Breast epithelium (tissue), 3 donors: ENCODE measurements around the gene NPHP4.

Source experiments
- POLR2A ChIP-seq: fragments of 450-650 bp; IDR thresholded peaks from one replicate; pipeline ENCODE4 v1.6.1; 2016; ENCODE audit warnings: antibody characterized with exemption, mild to moderate bottlenecking, moderate library complexity
- TF ChIP-seq, protein P1 (sequence below), 3 donors: fragments of 450-650 bp; IDR thresholded peaks; one replicate each; pipeline ENCODE4 v1.5.1; 2016 to 2017; ENCODE audit warnings: antibody characterized with exemption in 3 of 3, mild to moderate bottlenecking in 3 of 3, moderate library complexity in 3 of 3

- TF ChIP-seq, protein P1, sequence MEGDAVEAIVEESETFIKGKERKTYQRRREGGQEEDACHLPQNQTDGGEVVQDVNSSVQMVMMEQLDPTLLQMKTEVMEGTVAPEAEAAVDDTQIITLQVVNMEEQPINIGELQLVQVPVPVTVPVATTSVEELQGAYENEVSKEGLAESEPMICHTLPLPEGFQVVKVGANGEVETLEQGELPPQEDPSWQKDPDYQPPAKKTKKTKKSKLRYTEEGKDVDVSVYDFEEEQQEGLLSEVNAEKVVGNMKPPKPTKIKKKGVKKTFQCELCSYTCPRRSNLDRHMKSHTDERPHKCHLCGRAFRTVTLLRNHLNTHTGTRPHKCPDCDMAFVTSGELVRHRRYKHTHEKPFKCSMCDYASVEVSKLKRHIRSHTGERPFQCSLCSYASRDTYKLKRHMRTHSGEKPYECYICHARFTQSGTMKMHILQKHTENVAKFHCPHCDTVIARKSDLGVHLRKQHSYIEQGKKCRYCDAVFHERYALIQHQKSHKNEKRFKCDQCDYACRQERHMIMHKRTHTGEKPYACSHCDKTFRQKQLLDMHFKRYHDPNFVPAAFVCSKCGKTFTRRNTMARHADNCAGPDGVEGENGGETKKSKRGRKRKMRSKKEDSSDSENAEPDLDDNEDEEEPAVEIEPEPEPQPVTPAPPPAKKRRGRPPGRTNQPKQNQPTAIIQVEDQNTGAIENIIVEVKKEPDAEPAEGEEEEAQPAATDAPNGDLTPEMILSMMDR (IDR thresholded peaks at IDR 0.05): no peak
- TF ChIP-seq POLR2A: no peak
These were observed 64.5 kb downstream of the NPHP4 start for GRCh38 chr1:5927506-5928370.
